T1000 (cell line): ENCODE measurements around the gene CDC45.
"Not testable (repeated sequence)": the region's sequence is repeated elsewhere in the genome, so short reads cannot be mapped to it uniquely, and the experiment has no call there.

Source experiments
- DNase-seq: peaks from one replicate; lab custom pipeline; 2025; ENCODE audit warnings: mixed read lengths; lab: John Stamatoyannopoulos, UW

CDC45 gene

DNA sequence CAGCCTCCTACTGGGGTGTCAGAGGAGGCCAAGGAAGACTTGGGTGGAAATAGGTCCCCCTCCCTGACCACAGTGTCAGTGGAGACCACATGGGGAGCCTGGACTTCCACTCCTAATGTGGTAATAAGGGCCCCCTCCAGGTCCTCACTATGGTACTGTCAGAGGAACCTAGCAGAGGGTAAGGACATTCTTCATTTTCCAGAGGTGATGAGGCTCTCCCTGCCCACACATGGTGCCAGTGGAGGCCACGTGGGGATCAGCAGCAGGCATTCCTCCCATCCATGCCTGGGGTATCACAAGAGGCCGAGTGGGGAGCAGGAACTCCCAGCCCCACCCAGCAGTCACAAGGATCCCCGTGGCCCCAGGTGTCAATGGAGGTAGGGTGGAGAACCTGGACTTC is 51.0 kb downstream of the CDC45 start:
- DNase-seq: no peak

DNA sequence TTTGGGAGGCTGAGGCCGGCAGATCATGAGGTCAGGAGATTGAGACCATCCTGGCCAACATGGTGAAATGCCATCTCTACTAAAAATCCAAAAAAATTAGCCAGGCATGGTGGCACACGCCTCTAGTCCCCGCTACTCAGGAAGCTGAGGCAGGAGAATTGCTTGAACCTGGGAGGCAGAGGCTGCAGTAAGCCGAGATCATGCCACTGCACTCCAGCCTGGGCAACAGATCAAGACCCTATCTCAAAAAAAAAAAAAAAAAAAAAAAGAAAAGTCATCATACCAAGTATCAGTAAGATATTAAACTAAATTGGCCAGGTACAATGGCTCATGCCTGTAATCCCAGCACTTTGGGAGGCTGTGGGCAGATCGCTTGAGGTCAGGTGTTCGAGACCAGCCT is 51.6 kb downstream of the CDC45 start:
- not testable (repeated sequence) for DNase-seq

- DNase-seq: no peak
Observed at GRCh38 chr22:19533049-19533626, 53.4 kb downstream of the CDC45 start.

DNA sequence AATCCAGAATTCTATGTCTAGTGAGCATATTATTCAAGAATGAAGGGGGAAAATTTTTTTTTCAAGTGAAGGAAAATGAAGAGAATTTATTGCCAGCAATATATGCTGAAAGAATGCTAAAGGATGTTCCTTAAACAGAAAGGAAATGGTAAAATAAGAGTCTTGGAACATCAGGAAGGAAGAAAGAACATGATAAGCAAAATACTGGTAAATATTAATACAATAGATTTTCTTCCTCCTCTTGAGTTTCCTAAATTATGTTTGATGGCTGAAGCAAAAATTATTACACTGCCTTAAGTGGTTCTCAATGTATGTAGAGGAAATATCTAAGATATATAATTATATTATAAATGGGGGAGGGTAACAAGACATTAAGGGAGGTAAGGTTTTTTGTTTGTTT is 54.1 kb downstream of the CDC45 start:
- no peak for DNase-seq

DNA sequence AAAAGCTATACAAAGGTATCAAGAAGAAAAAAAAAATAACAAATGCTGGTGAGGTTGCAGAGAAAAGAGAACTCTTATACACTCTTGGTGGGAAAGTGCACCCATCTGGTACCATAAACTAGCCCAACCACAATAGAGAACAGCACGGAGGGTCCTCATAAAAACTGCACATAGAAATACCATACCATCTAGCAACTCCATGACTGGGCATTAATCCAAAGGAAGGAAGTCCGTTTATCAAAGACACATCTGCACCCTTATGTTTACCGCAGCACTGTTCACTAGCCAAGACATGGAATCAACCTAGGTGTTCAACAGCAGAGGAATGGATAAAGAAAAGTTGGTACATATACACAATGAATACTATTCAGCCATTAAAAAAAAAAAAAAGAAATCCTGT is 55.3 kb downstream of the CDC45 start:
- DNase-seq: no peak

DNA sequence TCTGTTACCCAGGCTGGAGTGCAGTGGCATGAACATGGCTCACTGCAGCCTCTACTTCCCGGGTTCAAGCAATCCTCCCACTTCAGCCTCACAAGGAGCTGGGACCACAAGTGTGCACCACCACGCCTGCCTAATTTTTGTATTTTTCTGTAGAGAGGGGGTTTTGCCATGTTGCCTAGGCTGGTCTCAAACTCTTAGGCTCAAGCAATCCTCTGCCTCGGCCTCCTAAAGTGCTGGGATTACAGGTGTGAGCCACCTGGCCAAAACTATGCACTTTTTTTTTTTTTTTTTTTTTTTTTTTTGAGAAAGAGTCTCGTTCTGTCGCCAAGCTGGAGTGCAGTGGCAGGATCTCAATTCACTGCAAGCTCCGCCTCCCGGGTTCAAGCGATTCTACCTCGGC is 56.8 kb downstream of the CDC45 start:
- DNase-seq: no peak

- DNase-seq: no peak
Observed at GRCh38 chr22:19537941-19538488, 58.3 kb downstream of the CDC45 start.

GRCh38 chr22:19540394-19540793 is 60.7 kb downstream of the CDC45 start:
- DNase-seq: no peak

DNA sequence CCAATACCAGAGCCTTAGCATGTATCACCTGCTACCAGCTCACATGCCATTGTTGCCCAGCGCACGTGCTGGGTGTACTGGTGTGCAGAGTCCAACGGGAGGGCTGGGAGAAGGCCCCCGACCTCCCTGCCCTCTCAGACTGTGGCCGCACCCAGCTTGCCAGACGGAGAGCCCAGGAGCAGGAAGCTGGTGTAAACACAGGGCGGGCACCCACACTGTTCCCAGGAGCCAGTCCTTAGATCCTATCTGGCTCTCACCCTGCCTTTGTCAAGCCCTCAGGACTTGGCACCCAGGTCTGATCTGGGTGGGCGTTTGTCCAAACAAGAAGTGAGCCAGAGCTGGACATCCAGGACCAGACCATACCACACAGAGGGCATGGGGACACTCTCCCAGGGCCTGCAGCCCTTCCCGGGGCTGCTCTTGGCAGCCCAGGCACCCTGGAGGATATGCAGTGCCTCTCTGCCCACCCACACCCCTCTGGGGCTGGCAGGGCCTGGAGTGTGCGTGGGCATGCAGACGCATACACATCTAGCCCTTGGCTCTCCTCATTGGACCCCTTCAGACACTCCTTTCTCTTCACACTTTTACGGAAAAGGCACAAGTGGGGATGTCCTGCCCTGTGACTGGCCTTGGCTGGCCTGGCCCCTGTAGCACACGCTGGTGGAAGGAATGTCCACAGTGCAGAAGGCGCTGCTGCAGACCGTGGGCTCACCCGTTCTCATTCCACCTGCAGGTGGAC is 64.4 kb downstream of the CDC45 start:
- no peak for DNase-seq

DNA sequence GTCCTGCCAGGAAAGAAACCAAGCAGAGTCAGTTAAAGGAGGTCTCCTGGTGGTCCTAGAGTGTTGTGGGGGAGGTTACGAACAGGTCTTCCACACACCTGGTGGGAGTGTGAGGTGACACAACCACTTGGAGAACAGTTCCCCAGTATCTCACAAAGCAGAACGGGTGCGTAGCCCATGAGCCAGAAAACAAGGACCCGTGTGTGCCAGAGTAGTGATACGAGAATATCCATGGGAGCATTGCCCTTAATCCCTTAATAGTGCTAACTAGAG is 66.2 kb downstream of the CDC45 start:
- DNase-seq: no peak

GRCh38 chr22:19546680-19547079 is 67.0 kb downstream of the CDC45 start:
- no peak for DNase-seq

GRCh38 chr22:19547620-19548019 is 67.9 kb downstream of the CDC45 start:
- no peak for DNase-seq

GRCh38 chr22:19548427-19548826 is 68.7 kb downstream of the CDC45 start:
- DNase-seq: not testable (repeated sequence)

- DNase-seq: no peak
Observed at GRCh38 chr22:19548964-19549363, 69.2 kb downstream of the CDC45 start.

GRCh38 chr22:19549428-19549827 is 69.7 kb downstream of the CDC45 start:
- no peak for DNase-seq

- DNase-seq: no peak
Observed at GRCh38 chr22:19550382-19550781, 70.7 kb downstream of the CDC45 start.

DNA sequence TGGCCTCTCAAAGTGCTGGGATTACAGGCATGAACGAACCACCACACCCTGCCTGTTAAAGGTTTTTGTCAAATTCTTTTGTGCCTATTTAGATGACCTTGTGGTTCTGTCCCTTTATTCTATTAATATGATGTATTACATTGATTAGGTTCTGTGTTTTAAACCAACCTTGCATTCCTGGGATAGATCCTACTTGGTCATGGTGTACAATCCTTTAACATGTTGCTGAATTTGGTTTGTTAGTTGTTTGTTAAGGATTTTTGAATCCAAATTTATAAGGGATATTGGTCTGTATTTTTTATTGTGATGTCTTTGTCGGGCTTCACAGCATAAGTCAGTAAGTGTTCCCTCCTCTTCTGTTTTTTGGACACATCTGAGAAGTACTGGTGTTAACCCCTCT is 73.5 kb downstream of the CDC45 start:
- DNase-seq: no peak

- no peak for DNase-seq
Observed at GRCh38 chr22:19554834-19555404, 75.2 kb downstream of the CDC45 start.

DNA sequence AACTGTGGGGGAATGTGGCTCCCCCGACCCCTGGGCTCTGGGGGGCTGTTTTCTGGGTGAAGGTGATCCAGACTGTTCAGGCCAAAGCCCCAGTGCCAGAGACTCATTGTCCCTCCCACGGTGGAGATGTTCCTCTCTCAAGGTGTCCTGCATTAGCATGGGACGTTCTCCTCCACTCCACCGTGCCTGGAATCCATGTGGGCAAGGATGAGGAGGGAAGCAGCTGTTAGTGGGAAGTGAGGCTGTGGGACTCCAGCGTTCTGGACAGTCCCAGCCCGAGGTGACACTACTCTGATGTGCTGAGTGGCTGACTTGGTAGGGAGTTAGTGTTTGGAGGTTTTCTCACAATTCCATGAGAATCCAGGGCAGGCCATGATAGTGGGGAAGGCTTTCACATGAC is 75.9 kb downstream of the CDC45 start:
- no peak for DNase-seq

DNA sequence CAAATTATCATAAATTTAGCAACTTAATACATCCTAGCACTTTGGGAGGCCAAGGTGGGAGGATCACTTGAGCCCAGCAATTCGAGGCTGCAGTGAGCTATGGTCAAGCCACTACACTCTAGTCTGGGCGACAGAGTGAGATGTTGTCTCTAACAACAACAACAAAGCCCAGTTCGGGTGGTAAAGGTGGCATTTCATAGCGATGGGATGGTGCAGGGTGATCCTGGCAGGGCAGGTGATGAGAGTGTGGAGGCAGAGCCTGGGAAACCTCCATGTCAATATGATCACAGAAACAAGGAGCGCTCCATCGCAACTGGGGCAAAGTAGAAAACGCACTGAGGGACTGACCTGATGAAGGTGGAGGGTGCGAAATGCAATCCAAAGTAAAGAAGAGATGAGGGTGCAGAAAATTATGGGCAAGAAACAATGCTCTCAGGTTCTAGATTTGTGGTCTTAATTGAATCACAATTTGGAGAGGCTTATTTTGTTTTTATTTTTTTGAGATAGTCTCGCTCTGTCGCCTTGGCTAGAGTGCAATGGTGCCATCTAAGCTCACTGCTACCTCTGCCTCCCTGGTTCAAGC is 77.3 kb downstream of the CDC45 start:
- no peak for DNase-seq

- no peak for DNase-seq
Observed at GRCh38 chr22:19559324-19559811, 79.6 kb downstream of the CDC45 start.

- DNase-seq: no peak
Observed at GRCh38 chr22:19559956-19560355, 80.2 kb downstream of the CDC45 start.
